HG03196 (cell line): ENCODE data around the gene OR5K4.

ENCODE experiments used
- ATAC-seq: cut with Tn5 transposase; IDR thresholded peaks from one replicate; pipeline ENCODE4 v1.9.1; 2021; ENCODE audit not compliant: unreplicated experiment

Gene OR5K4

DNA sequence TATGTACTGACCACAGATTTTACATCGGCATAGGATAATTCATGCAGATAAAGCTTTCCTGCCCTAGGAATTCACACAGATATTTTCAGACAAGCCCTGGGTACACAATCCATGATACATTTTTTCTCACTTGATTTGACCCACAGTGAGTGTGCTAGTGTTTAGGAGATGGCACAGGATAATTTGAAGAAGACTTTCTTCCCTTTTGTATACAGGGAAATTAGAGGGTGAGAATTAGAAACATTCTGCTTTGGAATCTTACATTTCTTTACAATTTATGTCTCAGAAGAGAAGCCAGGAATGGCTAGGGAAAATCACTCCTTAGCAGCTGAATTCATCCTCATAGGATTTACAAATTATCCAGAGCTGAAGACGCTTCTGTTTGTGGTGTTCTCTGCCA is at the start of gene OR5K4:
Gene OR5K4, plus strand, starts transcription at position 301 of the 400 bp plus-strand sequence. Its CDS starts 0 bp downstream, at position 301.
- ATAC-seq = no peak

DNA sequence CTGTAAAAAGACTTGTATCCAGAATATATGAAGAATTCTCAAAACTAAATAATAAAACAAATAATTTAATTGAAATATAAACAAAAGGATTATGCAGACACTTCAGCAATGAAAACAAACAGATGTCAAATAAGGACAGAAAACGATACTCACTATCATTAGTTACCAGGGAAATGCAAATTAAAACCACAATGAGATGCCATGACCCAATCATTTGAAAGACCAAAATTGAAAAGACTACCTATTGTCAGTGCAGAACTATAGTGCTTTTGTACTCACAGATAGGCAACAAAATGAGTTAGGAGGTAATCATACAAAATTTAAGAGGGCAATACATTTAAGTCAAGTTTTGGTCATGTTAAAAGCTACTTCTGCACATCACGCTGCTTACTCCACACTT is 31.6 kb upstream of the OR5K4 start:
- no peak for ATAC-seq

GRCh38 chr3:98322686-98323085 is 31.0 kb upstream of the OR5K4 start:
- no peak for ATAC-seq

DNA sequence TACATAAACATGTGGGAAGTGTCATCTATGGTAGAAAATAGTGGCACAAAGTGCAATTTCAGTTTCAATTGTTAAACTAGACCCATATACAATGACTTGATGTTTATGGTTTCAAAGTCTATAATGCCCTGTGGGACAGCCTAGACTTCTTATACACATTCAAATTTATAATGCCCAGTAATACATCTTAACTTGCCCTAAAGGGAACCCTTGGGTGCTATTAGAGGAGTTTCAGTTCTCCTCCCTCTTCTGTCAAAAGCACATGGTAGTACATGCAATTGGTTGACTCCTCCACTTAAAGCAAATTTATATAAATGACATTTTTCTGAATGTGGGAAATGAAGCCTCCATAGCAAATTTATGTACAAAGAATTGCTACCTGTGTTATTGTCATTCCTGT is 30.2 kb upstream of the OR5K4 start:
- ATAC-seq = no peak

DNA sequence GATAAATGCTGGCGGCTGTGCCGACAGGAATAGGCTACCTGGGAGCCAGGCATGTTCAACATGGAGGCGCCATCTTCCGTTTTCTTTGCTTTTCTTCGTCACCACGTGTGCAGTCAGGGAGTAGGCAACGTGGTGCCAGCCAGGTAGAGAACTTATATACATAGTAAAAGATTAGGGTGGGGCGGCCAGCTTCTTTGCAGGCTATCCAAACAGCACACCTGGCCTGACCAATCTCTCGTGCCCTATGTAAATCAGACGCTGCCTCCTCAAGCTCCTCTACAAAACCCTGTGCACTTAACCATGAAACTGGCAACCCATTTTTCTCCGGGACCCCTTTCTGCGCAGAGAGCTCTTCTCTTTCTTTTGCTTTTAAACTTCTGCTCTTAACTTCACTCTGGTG is 28.6 kb upstream of the OR5K4 start:
- ATAC-seq = no peak

DNA sequence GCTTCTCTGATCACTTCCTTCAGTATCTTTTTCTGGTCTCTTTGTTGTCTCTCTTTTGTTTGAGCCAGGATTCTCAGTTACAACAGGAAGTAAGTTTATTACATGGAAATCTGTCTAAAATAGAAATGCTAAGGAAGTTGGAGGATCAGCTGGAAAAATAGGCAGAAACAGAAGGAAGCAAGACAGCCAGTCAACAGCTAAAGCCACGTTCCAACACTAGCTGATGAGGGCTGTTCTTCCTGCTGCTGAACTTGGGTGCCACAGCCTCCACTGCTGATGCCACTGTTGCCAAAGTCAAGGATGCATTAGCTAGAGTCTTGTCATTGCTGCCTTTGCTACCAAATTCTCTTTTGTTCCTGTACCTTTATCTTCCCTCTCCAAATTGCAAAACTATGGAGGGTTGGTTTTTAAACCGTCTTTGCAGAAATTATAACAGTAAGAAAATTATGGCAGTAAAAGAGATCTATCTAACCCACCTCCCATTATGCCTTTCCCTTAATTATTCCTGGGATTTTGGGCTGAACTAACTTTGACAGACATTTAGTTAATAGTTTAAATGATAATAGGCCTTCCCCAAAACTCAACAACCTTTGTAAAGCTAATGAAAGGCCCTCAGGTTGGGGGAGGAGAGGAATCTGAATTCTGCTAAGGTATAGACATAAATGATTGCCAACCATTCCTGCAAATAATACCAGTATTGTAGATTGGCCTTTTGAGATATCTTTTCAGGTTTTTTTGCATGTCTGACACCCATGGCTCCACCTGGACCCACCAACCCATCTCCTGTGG is 27.4 kb upstream of the OR5K4 start:
- no peak for ATAC-seq

- no peak for ATAC-seq
These were observed 26.7 kb upstream of the OR5K4 start for GRCh38 chr3:98326945-98327344.

DNA sequence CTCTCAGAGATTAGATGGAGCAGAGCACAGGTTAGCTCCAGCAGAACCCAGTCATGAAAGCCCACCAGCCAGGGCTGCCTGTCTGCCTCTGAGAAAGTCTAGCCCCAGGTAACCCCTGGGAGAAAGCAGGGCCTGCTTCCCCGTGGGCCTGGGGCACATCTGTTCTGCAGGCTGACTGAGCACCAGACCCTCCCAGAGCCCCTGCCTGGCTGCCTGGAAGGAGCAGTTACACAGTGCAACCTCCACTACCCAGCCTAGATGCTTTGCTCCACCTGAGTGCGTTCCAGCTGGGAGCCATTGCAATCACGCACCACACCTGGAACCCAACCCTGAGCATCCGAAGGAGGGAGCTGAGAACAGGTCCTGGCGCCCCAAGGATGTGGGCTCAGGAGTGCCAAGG is 24.7 kb upstream of the OR5K4 start:
- no peak for ATAC-seq

DNA sequence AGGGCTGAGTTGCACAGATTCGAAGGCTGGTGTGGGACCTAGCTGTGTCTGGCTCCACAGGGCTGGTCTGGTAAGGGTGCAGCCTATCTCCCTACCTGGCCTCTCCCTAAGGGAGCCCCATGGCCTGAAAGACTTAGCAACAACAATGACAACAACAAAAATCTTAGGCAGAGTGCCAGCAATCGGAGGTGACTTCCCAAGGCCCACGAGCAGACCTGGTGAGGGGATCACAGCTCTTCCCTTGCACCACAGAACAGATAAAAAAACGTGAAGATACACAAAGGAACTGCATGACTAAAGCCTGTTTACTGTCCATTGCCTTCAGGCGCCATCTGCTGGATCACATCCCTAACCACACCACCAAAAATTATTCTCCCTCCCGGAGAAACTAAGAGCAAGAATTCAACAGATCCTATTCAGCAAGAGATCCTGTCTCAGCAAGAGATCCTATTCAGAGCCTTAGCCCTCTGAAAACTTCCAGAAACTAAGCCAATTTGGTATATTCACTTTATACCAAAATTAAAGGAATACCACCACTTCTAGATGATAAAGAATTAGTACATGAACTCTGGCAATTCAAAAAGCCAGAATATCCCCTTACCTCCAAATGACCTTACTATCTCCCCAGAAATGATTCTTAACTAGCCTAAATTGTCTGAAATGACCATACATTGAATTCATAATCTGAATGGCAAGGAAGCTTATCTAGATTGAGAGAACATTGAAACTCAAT is 24.1 kb upstream of the OR5K4 start:
- ATAC-seq = no peak

- no peak for ATAC-seq
These were observed 22.3 kb upstream of the OR5K4 start for GRCh38 chr3:98331329-98331728.

DNA sequence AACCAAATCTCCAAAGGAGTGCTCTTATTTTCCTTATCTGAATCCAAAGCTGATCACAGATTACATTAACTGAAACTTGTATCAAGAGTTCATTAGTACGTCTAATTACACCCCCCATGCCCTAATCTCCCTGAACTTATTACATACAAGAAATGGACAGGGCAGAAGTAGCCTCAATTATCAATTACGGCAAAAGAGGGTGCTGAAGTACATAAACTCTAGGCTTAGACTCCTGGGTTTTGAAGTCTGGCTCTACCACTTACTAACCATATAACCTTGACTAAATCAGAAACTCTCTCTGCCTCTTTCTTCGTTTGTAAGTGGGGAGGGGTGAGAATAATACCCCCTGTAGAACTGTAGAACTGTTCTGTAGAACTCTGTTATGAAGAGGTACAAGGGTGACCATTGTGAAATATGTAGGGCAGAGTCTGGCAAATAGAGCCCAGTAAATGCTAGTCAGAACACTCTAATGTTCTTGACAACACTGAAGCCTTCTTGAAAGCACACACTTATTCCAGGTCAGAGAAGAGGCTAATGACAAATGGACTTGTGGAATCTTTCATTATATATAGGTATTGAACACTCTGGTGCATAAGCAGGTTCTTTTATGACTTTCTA is 19.6 kb upstream of the OR5K4 start:
- ATAC-seq = no peak

- ATAC-seq = no peak
These were observed 14.6 kb upstream of the OR5K4 start for GRCh38 chr3:98339031-98339430.

GRCh38 chr3:98341758-98342157 is 11.9 kb upstream of the OR5K4 start:
- ATAC-seq = no peak

DNA sequence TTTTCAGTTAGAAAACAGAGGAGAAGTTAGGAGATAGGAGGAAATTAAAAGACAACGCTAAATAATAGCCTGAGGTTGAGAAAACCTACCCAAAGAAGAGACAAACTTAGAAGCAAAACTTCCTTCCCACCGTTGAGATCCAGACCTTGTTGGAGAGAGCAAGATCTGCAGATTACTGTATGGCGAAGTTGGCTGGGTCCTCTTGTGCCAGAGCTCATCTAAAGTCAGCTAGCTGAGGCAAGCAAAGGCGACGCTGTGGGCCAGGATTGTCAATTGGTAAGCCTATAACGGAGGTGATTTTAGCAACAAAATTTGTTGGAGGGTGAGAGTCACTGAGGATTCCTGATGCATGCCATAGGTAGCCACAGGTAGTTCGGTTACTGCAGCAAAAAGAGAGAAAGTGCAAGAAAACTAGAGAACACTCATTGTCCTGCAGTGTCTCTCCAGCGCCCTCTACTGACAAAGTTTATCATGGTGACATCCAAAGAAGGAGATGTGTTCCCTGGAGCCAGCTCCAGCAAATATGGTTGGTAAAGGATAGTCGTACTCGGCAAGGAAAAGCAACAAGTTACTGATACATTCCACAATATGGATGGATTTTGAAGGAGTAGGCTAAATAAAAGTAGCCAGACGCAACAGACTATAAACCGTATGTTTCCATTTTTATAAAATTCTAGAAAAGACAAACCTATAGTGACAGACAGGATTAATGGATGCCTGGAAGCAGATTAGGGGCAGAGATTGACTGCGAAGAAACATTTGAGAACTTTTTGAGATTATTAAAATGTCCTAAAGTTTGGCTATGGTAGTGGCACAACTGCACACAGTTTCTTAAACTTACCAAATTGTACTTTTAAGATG is 9.8 kb upstream of the OR5K4 start:
- no peak for ATAC-seq

GRCh38 chr3:98350082-98350481 is 3.6 kb upstream of the OR5K4 start:
- no peak for ATAC-seq

DNA sequence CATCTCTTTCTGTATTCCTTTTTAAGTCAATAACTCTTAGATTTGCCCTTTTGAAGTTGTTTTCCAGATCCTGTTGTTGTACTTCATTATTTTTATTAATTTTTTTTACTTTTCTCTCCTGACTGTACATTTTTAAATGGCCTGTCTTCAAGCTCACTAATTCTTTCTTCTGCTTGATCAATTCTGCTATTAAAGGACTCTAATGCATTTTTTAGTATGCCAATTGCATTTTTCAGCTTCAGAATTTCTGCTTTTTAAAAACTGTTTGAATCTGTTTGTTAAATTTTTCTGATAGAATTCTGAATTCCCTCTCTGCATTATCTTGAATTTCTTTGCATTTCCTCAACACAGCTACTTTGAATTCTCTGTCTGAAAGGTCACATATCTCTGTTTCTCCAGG is 5.6 kb downstream of the OR5K4 start:
- no peak for ATAC-seq

GRCh38 chr3:98359993-98360675 is 6.5 kb downstream of the OR5K4 start:
- ATAC-seq = peak; percentile 72

DNA sequence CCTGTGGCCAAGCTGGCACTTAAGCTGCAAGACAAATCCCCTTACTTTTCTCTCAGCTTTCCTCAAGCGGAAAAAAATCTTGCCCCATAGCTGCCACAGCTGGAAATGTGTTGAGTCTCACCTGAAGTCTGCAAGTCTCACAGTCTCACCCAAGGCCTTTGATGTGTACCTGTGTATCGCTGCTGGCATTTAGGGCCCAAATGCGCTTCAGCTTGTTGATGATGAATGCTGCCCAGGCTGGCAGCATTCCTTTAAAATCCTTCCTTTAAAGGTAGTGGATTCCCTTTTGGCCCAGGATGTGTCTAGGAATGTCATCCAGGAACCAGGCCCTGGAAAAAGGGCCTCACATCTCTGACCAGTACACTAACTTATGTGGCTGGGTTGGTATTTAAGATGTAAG is 7.0 kb downstream of the OR5K4 start:
- ATAC-seq = no peak

DNA sequence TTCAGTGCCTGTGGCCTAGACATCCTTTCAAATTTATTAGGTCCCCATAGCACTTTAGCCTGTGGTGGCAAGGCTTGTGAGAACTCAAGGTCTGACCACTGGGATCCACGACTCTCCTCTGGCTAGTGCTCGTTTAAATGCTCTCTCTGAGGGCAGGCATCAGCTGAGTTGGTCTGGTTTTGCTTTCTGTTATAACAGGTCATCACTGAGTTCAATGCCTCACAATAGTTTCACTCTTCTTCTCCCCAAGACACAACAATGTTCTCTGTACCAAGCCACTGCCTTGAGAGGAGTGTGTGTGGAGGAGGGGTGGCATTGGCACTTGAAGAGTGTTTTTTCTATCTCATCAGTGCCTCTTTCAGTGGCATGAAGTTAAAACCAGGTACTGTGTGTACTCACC is 7.6 kb downstream of the OR5K4 start:
- no peak for ATAC-seq

- no peak for ATAC-seq
These were observed 14.0 kb downstream of the OR5K4 start for GRCh38 chr3:98367464-98368246.
